ENCODE measurements around the gene MTHFD2L.
A peak's percentile ranks its signal among the peaks of the same experiment; 100 is the strongest.
"Not testable (repeated sequence)": the region's sequence is repeated elsewhere in the genome, so short reads cannot be mapped to it uniquely, and the experiment has no call there.

MTHFD2L gene

GRCh38 chr4:74157561-74158465, at the start of gene MTHFD2L:
Gene MTHFD2L (plus strand): TSS chr4:74158118. CDS start chr4:74158139, 21 bp downstream.
- peak; percentile 89 for DNase-seq

DNA sequence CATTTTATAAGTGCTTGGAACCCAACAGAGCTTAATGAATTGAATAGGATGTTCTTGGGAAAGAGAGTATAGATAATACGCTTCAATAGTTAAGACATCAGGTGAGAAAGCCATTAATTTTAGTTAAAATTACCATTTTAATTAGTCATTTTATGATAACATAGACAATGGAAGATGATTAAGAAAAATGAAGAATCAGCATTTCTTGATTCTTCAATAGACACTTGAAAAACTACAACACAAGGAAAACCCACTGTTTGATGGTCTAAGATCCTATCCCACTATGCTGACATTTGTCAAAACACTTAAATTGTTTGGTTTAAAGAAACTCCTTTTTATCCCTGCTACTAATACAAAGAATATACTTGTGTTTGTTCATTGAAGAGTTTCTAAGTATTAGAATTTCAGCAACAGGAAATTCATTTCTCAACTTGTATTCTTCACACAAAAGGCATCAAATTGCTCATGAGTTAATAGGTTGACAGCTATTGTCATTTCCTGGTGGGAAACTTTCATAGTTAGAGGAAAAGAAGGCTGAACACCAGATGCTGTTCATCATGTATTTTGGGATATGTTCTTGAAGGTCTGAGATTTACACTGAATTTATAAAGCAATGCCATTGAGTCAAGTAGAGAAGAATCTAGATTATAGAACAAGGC, 49.3 kb upstream of the MTHFD2L start:
- DNase-seq: no peak

- DNase-seq: no peak
Observed at GRCh38 chr4:74109116-74109869, 48.6 kb upstream of the MTHFD2L start.

- no peak for DNase-seq
Observed at GRCh38 chr4:74109870-74110605, 47.9 kb upstream of the MTHFD2L start.

- no peak for DNase-seq
Observed at GRCh38 chr4:74110670-74111069, 47.2 kb upstream of the MTHFD2L start.

- DNase-seq: no peak
Observed at GRCh38 chr4:74111306-74111975, 46.5 kb upstream of the MTHFD2L start.

GRCh38 chr4:74111990-74112389, 45.9 kb upstream of the MTHFD2L start:
- no peak for DNase-seq

GRCh38 chr4:74112399-74113105, 45.4 kb upstream of the MTHFD2L start:
- no peak for DNase-seq

- no peak for DNase-seq
Observed at GRCh38 chr4:74114234-74114633, 43.7 kb upstream of the MTHFD2L start.

GRCh38 chr4:74117024-74117534, 40.8 kb upstream of the MTHFD2L start:
- DNase-seq: no peak

DNA sequence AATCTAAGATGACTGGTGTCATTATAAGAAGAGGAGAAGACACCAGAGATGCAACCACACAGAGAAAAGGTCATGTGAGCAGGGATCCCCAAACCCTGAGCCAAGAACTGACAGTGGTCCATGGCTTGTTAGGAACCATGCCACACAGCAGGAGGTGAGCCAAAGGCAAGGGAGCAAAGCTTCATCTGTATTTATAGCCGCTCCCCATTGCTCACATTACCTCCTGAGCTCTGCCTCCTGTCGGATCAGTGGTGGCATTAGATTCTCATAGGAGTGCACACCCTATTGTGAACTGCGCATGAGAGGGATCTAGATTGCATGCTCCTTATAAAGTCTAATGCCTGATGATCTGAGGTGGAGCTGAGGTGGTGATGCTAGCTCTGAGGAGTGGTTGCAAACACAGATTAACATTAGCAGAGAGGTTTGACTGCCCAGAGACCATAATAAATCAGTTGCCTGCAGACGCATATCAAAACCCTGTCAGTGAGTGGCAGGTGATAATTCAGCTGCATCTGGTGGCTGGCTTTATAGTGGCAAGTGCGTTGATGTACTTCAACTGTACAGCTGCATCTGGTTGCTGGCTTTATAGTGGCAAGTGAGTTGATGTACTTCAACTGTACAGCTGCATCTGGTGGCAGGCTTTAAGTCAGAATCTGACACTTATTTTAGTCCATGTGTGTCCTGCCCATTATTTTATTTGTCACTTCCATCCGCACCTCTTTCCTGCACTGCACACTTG, 39.1 kb upstream of the MTHFD2L start:
- no peak for DNase-seq

- DNase-seq: no peak
Observed at GRCh38 chr4:74120086-74120485, 37.8 kb upstream of the MTHFD2L start.

- DNase-seq: no peak
Observed at GRCh38 chr4:74121643-74122579, 36.0 kb upstream of the MTHFD2L start.

- no peak for DNase-seq
Observed at GRCh38 chr4:74123065-74123728, 34.7 kb upstream of the MTHFD2L start.

GRCh38 chr4:74125029-74125428, 32.9 kb upstream of the MTHFD2L start:
- DNase-seq: no peak

DNA sequence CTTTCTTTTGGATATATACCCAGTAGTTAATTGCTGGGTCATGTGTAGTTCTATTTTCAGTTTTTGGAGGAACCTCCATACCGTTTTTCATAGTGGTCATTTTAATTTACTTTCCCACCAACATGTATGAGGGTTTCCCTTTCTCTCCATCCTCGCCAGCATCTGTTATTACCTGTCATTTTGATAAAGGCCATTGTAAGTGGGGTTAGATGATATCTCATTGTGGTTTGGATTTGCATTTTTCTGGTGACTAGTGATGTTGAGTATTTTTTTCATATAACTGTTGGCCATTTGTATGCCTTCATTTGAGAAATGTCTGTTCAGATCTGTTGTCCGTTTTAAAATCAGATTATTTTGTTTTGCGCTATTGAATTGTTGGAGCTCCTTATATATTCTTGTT, 30.2 kb upstream of the MTHFD2L start:
- DNase-seq: no peak

DNA sequence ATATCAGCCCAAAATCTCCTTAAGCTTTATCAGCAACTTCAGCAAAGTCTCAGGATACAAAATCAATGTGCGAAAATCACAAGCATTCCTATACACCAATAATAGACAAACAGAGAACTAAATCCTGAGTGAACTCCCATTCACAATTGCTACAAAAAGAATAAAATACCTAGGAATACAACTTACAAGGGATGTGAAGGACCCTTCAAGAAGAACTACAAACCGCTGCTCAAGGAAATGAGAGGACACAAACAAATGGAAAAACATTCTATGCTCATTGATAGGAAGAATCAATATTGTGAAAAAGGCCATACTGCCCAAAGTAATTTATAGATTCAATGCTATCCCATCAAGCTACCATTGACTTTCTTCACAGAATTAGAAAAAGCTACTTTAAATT, 27.1 kb upstream of the MTHFD2L start:
- not testable (repeated sequence) for DNase-seq

- DNase-seq: not testable (repeated sequence)
Observed at GRCh38 chr4:74132188-74132587, 25.7 kb upstream of the MTHFD2L start.

DNA sequence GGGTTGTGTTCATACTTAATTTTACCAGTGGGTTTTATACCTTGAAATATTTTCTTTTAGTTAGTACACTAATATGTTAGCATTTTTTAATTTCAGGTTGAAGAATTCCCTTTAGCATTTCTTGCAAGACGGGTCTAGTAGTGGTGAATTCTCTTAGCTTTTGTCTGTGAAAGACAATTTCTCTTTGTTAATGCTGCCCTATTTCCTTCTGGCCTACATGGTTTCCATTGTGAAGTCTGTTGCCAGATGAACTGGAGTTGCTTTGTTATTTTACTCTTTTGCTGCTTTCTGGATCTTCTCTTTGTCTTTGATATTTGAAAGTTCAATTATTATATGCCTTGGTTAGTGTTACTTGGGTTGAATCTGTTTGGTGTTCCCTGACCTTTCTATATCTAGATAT, 25.0 kb upstream of the MTHFD2L start:
- DNase-seq: no peak
